NCI-H1092 (cell line): ENCODE measurements around the gene GTF2A1.
A peak's percentile ranks its signal among the peaks of the same experiment; 100 is the strongest.

ENCODE experiments used
- DNase-seq: peaks from one replicate; lab custom pipeline; 2025; lab: John Stamatoyannopoulos, UW

Gene GTF2A1

DNA sequence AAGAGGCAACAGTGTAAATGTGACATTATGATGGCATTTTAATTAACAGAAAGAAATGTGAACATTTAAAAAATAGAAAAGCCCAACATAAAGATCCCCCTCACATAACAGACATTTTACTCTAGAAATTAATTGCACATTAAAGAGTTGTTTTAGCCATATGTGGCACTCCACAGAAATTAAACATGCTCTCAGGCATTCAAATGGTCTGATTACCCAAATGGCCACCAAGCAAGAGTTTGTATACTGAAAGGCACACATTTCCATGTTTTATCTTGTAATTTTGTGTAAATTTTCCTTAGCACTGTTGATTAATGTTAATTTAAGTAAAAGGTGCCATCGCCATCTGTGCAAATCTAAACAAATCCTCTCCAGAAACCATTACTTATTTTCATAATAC lies 43.5 kb downstream of the GTF2A1 start:
- no peak for DNase-seq

DNA sequence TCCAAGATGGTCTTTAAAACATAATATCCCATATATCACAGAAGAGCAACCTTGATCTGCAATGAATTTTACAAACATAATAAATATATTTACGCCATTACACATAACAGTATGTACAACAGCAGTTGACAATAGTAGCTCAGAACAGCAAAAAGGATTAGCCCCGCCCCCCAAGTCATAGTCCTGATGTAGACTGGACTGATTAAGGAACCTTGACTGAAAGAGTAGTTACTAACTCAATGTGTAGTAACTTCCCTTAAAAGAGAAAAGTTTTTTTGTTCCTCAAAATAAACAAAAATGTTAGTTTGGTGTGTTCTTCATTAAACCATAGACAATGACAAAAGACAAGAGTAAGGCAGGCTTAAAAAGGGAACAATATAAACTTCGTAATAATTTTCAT lies 44.5 kb downstream of the GTF2A1 start:
- no peak for DNase-seq

DNA sequence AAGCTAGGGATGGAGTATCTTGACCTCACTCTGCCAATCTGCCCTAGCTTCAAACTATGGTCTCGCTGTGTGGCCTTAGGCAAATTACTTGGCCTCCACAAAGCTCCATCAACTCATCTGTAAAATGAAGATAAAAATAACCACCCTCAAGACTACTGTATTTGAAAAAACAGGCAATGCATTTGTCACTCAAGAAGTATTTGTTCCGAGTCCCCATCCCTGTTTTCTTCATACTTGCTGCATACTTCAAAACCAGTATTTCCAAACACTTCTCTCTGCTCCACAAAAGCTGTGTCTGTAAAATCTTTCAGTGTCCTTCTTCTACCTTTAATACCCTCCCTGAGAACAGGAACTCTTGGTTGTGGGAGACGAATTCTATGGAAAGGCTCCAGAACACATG lies 47.9 kb downstream of the GTF2A1 start:
- DNase-seq = no peak

DNA sequence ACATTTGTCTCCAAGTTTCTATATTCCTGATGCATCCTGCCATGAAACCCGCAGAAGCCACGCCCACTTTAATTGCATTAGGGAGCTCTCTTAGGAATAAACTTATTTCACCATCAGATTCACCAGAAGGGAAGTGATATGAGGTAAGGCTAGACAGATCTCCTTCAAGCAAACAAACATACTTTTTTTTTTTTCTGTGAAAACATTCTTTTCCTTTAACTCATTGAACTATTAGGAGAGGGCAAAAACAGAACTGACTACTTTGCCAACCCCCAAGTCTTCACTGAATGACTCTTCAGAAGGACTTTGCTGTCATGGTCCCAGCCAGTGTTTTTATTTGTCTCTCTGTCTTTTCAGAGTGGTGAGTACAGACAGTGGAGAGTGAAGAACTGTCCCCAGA lies 48.4 kb downstream of the GTF2A1 start:
- no peak for DNase-seq

DNA sequence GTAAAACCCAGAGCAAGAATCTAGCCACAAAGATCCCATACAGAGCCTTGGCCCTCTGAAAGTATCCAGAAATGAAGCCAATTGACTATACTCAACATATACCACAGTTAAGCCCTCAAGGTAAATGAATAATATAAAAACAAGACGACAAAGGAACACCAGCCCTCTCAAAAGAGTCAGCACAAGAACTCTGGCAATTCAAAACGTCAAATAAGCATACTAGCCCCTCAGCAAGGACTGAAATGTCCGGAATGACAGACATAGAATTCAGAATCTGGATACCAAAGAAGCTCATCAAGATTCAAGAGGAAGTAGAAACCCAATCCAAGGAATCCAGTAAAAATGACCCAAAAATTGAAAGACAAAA lies 49.9 kb downstream of the GTF2A1 start:
- no peak for DNase-seq

DNA sequence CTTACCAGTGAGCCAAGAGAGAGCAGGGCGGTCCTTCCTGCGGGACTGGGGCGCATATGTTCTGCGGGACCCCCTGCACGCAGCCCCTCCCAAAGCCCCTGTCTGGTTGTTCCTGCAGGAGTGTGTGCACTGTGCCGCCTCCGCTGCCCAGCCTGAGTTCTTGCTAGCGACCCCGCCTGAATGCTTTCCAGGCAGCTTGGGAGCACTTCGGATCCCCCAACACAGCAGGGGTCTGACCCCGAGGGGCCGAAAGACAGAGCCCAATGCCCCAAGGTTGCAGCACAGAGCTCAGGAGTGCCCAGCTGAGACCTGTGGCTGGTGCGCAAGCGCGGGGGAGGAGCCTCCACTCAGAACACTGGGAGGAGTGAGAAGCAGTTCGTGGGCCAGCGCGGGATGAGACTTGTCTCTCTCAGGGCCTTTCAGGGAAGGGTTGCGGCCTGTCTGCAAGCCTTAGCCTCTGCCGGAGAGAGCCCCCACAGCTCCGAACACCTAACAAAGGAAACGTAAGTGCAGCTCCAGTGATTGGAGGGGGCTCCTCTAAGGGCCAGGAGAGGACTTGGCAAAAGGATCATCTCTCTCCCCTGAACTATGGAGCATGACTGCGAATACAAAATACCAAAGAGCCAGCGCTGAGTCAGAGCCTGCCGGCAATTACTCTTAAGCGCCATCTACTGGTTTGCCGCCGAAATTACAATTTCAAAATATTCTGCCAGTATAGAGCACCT lies 50.5 kb downstream of the GTF2A1 start:
- peak; percentile 84 for DNase-seq

DNA sequence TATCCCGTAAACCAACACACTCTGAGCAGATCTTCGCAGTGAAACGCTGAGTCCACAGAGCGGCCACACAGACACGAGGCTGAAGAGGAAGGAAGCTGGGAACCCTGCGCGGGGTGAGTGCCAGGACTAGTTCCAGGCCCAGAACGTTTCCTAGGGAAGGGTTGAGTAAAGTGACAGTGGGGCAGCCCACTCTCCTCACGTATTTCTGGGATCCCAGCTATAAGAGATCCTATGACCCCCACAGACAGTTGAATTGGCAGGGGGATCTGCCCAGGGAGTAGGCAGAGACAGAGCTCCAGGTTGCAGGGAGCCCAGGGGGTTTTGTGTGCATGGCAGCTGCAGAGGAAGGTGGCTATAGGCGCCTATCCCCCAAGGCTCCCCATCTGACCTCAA lies 51.1 kb downstream of the GTF2A1 start:
- no peak for DNase-seq

DNA sequence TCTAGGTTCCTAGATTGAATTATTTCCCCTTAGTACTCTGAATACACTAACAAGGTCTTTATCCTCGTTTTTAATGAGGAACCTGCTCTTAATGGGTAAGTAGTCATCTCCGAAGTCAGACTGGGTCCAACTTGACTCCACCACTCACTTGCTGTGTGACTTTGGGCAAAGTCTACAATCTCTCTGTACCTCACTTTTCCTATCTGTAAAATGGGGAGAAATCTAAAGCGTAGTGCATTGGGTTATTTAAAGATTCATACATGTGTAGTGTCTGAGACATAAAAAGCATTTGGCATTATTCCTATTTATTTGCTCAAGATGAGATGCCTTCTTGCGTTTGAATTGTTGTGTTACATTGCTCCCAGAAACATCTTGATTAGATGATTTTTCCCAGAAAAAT lies 51.5 kb downstream of the GTF2A1 start:
- no peak for DNase-seq

DNA sequence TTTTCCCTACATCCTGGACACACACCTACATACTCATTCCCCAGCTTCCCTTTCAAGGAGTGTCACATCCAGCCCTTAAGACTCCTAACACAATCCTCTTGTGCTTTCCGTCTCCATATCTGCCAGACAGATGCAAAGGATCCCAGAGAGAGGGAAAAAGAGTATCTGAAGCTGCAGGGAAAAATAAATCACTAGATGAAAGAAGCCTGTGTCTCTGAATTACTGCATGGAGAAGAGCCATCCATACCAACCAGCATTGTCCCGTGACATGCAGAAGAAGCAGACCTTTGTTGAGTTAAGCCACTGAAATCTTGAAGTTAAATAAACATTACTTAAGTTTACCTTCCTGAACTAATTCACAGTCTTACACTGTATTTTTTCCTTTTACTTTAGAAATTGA lies 54.6 kb downstream of the GTF2A1 start:
- no peak for DNase-seq

DNA sequence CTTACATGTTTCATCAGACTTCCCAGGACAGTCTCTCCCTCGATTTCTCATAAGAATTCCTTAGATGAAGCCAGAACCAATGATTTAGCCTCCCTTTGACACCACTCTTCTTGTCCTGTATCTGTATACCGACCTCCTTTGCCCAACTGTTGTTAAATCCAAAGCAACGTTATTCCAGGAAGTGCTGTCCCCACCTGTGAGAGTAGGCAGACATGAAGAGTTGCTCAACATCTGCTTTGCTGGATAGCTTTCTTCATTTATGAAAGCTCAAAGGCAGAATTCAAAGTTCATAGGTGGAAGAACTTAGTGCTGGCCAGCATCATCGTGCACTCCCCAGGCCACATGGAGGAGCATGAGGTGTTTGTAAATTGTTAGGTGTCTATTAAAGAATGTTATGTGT lies 55.6 kb downstream of the GTF2A1 start:
- no peak for DNase-seq

DNA sequence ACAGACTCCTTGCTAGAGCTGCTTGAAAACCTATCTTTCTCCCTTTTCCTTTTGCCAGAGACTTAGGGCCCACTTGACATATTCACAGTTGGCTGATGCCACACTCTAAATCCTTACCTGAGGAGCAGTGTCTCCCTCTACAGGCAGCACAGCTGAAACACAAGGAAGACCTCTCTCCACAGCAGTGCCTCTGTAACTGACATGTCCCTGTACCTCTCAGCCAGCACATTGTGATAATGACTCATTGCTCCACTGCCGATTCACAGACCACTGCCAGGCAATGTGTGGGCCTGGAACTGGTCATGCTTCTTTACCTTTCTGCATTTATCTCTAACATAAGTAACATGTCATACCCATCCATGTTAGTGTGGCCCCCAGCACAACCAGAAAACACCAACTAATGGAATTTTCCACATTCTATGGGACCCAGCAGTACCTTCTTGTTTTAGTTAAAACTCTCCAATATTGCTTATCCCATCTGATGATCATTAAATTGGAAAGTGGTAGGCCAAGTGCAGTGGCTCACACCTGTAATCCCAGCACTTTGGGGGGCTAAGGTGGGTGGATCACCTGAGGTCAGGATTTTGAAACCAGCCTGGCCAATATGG lies 56.5 kb downstream of the GTF2A1 start:
- peak; percentile 50 for DNase-seq

DNA sequence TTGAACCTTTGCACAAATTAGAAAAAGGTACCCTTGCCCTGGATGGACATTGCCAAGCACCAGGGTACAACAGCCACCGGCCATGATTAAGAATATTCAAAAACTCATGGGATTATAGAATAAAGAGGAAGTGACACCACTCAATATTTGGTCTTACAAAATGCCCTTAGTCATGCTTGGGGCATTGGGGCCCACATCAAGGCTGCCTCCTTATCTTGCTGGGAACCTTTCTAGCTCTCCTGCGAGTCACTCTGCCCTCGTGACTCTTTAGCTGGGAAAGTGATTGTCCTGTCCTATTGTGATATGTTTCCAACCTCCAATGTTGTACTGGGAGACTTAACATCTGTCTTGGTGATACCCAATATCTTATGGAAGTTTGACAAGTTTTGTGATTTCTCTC lies 57.8 kb downstream of the GTF2A1 start:
- no peak for DNase-seq

DNA sequence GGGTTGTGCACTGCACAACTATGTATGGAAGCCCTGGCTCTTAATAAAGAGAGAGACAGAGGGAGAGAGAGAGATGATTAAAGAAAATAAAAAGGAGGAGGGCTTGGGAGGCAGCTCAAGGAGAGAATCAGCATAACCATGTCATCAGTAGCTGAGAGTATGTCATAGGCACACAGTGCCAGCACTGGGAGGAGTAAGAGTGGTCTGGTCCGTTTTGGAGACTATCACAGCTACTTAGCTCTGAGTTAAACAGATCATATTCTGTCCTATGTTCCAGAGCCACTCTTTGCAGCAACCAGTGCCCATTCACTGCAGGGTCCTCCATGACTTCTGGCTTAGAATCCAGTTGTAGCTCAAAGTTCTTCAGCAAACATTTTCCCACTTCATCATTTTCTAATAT lies 59.0 kb downstream of the GTF2A1 start:
- DNase-seq = no peak

DNA sequence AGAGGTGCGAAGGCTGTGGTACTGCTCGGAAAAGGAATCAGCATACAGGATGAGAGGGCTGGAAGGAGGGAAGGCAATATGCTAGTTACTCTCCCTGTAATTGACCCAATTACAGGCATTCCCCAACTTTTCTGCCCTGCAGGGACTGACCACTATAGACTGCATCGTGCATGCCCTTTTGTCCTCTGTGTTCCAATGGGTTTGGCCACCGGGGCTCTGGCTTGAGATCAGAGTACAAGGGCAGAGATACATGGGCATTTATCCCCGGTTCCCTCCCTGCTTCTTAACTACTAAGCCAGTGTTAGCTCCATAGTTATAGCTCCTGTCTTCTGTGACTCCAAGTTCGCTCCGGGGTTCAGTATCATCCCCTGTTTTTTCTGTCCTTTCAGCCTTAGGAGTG lies 59.7 kb downstream of the GTF2A1 start:
- no peak for DNase-seq

DNA sequence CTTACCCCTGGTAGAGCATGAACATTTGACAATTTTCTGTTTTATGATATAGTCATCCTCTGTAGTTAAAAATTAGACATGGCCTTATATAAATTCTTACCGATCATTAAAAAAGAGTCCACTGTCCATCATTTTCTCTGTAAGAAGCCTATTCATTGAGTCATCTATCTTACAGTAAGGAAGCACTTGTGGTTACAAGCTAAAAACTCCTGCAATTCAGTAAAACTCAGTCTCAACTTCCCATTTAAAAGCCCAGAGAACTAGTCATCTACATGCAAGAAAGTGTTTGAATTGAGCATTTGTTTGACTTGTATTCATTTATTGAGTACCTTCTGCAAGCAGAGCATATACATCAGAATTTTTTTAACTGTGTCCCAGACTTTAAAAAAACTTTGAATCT lies 63.3 kb downstream of the GTF2A1 start:
- DNase-seq = no peak

DNA sequence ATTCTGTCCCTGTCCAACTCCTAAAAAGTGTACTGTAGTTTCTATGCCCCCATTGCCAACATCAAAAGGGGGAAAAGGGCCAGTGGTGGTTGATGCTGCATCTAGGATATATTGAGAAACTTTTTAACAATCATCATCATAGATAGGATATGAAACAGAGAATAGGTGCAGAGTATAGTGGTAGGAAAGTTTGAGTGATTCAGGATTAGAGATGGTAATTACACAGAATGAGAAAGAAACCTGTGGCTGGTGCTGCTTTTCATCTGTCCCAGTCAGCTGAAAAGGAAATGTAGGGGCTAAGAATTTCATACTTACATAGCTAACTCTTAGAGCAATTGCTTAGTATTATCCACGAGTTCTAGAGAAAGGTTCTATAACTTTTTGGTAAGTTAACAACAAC lies 67.6 kb downstream of the GTF2A1 start:
- no peak for DNase-seq

DNA sequence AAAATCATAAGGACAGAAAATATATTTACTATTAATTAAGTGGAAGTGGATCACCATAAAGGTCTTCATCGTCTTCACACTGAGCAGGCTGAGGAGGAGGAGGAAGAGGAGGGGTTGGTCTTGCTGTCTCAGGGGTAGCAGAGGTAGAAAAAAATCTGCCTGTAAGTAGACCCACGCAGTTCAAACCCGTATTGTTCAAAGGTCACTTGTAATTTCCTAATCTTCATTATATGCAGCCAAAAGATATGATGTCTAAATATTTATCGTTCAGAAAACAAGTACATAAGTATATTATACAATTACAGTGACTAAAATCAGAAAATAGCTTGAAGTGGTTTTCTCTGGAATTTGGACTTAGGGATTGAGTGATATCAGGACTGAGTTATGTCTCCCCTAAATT lies 72.1 kb downstream of the GTF2A1 start:
- DNase-seq = no peak

DNA sequence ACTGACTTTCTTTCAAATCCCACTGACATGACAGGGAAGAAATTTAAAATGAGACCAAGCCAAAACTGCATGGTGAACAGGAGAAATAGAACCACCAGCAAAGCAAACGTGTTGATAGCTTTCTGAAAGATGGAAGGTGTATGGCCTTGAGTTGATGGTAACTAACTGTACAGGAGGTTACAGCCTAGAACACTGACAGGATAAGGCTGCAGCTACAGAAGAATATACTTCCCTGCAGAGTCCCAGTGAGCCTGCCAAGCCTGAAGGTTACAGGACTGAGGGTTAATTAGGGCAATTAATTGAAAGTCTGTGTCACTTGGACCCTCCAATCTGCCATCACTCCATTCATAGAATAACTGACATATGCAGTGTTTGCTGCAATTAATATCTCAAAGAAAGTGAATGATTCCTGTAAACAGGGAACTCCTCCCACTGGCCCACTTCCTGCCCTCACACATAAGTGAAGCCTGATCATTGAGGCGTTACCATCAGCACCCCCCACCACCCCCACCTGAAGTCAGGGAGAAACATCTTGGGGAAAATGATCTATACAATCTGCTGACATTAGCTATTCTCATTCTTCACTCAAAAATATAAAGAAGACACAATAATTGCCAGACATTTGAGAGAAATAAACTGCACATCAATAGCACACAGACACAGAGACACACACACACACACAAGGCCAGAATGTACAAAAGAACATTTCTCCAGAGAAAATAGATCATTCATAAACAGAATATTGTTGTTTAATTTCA lies 73.4 kb downstream of the GTF2A1 start:
- no peak for DNase-seq

DNA sequence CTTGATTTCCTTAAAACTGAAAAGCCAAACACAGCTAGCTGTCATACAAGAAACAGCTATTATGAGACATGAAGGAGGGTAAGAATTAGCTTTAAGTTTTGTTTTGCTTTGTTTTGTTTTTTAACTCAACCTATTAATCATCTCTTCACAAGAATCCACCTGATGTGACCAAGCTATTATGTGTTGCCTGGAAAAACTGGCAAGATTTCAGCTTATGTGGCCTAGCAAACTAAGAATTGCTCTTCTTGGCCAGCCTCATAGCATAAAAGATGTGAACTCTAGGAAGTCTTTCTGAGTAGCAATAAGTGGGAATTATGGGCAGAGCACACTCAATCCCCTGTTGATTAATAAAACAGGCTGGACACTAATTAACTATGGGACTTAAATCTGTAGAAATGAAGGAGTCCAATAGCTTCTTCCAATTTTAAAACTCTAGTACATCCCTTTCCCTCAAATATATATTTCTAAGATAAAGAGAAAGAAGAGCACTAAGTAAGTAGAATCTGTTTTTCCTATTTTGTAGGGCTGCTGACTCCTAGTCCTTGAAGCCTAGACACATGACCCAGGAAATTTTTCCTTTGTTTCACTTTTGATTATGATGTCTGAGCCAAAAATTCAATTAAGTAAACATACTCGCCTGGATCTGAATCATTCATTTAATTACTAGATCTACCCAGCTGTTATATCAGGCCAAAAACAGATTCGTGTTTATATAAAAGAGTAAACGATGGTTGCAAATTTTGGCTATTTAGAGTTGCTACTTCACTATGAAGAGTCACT lies 75.7 kb downstream of the GTF2A1 start:
- no peak for DNase-seq

DNA sequence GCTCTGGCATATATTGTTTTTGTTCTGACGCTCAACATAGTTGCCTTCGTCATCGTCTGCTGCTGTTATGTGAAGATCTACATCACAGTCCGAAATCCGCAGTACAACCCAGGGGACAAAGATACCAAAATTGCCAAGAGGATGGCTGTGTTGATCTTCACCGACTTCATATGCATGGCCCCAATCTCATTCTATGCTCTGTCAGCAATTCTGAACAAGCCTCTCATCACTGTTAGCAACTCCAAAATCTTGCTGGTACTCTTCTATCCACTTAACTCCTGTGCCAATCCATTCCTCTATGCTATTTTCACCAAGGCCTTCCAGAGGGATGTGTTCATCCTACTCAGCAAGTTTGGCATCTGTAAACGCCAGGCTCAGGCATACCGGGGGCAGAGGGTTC lies 77.0 kb downstream of the GTF2A1 start:
- DNase-seq = no peak

DNA sequence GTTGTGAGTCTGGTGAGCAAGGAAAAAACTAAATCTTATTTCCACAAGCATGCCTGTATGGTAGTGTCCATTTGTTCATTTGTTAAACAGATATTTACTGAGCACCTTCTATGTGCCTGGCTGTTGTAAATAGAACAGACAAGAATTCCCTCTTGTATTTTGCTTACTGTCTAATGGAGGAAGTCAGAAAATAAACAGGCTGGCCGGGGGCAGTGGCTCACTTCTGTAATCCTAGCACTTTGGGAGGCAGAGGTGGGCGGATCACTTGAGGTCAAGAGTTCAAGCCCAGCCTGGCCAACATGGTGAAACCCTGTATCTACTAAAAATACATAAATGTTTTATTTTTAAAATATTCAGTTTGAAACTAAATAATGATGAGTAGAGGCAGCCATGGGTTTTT lies 79.3 kb downstream of the GTF2A1 start:
- DNase-seq = no peak

DNA sequence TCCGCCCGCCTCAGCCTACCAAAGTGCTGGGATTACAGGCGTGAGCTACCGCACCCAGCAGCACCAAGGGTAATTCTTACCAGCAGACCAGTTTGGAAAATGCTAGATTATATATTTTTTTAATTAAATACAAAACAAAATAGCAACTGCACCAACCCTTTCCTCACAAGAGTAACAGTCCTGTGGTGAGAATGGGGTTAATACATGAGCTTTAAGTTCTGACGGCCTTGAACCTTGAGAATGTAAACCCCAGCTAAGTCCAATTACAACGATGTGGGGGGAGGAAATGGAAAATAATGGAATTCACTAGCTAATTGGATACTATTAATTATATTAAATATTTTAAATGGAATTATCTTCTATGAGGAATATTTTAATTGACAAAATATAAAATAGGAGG lies 82.3 kb downstream of the GTF2A1 start:
- no peak for DNase-seq

DNA sequence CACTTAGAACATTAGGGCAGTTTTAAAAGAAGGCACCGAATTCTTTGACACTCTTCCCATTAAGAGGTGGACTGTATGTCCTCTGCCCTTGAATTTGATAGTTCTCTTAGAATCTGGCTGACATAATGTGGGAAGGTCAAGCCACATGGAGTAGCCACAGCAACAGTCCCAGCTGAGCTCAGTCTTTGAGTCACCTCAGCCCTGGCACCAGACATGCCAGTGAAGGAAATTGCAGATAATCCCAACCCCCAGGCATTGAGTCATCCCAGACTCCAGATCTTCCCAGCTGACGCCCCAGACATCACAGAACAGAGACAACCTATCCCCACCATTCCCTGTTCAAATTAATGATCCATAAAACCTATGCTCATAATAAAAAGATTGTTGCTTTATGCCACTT lies 83.4 kb downstream of the GTF2A1 start:
- no peak for DNase-seq
